ENCODE results near the gene GRK5. TPM values are rescaled to one million over a fixed set of nuclear protein-coding genes. Genes with fewer than 3 reads are reported as not detected.

Gene GRK5
- polyA plus RNA-seq, 1 experiment: 20.8 TPM

DNA sequence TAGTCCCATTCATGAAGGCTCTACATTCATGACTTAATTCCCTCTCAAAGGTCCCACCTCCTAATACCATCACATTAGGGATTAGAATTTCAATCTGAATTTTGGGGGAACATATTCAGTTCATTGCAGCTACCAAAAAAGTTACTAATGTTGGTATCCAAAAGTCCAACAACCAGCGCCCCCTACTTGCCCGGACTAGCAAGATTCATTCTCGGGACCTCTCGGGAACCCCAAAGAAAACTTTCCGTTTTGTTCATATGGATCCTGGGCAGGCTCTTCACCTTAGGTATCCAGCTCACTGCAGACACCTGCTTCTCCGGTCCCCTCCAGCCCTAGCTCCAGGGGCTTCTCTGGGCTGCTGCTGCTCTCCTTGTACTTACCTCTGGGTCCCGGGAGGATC, 8.9 kb upstream of the GRK5 start:
- no peak for DNase-seq (ENCODE audit: low read depth)
- Histone ChIP-seq H3K4me3 (ENCODE audit: low read depth, low read length) (no peak overlapping the region), H3K27me3 (ENCODE audit: control insufficient read depth, insufficient read depth, low read length) (no peaks in the 10 kb centered on the region), H3K36me3 (ENCODE audit: control insufficient read depth, insufficient read depth, low read length) (no peaks in the 10 kb centered on the region)
- CTCF ChIA-PET: interaction anchor here (0.6 to 8.6 kb wide), 36 partner anchors 8 to 1513 kb away, joined by 3 to 143 read pairs (median 4); partner anchors contain the start of genes GRK5 and RGS10
- POLR2A ChIA-PET: interaction anchor here (0.7 kb wide), 1 partner anchor 173 kb away, joined by 3 read pairs; no protein-coding TSS in a partner anchor
- TF ChIP-seq, protein P1, sequence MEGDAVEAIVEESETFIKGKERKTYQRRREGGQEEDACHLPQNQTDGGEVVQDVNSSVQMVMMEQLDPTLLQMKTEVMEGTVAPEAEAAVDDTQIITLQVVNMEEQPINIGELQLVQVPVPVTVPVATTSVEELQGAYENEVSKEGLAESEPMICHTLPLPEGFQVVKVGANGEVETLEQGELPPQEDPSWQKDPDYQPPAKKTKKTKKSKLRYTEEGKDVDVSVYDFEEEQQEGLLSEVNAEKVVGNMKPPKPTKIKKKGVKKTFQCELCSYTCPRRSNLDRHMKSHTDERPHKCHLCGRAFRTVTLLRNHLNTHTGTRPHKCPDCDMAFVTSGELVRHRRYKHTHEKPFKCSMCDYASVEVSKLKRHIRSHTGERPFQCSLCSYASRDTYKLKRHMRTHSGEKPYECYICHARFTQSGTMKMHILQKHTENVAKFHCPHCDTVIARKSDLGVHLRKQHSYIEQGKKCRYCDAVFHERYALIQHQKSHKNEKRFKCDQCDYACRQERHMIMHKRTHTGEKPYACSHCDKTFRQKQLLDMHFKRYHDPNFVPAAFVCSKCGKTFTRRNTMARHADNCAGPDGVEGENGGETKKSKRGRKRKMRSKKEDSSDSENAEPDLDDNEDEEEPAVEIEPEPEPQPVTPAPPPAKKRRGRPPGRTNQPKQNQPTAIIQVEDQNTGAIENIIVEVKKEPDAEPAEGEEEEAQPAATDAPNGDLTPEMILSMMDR (IDR thresholded peaks at IDR 0.05; ENCODE audit: insufficient read depth, low read depth, low read length): peak; percentile 35

DNA sequence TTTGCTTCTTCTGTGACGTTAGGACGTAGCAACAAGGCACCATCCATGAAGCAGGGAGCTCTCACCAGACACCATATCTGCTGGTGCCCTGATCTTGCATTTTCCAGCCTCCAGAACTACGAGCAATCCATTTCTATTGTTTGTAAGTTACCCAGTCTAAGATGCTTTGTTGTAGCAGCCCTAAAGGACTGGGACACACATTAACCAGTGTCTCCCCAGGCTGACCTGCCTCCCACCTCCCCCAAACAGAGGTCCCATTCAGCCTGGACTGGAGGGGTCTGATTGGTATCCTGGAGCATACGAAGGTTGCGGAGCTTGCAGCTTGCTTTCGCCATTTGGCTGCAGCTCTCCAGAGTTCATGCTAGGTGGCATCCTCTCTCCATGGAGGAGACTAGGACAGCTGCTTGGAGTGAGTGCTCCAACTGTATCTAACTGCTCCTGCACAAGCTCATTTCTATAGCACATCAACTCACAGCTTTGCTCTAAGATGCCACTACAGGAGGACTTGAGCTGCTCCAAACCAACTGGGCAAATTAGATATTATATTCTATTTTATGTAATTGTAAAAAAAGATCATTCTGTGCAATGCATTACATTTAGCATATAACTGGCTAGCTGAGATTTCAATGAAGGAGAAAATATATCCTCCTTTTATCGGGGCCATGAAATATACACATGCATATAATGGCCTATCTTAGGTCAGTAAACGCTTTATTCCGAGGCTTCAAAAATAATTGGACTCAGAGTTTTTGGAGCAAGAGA, 8.0 kb upstream of the GRK5 start:
- POLR2A ChIA-PET: interaction anchor here (0.6 kb wide), 1 partner anchor 10 kb away, joined by 8 read pairs; no protein-coding TSS in a partner anchor
- DNase-seq (ENCODE audit: low read depth): no peak
- Histone ChIP-seq H3K27me3 (ENCODE audit: control insufficient read depth, insufficient read depth, low read length) (no peaks in the 10 kb centered on the region), H3K36me3 (ENCODE audit: control insufficient read depth, insufficient read depth, low read length) (no peaks in the 10 kb centered on the region), H3K4me3 (ENCODE audit: low read depth, low read length) (no peak overlapping the region)
- TF ChIP-seq, protein P1 (IDR thresholded peaks at IDR 0.05; ENCODE audit: insufficient read depth, low read depth, low read length): peak; percentile 79
- CTCF ChIA-PET: interaction anchor here (0.6 to 8.6 kb wide), 56 partner anchors 7 to 668 kb away, joined by 3 to 143 read pairs (median 4); partner anchors contain the start of genes GRK5, RGS10 and TIAL1

DNA sequence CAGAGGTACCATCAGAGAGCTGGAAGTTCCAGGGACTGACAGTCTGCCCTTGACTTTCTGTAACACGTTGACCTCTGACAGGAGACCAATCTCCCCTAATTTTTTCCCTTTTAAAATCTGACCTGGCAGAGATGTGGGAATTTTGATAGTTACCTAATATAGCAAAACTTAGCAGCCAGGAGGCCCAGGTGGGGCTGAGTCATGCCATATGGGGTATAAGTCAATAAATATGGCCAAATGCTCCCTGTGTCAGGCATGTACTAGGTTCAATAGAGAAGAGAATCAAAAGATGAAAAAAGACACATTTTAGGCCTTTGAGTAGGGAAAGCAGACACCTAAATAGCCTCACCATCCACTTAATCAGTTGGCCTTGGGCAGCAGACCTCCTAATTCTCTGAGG, 6.1 kb upstream of the GRK5 start:
- Histone ChIP-seq H3K27me3 (ENCODE audit: control insufficient read depth, insufficient read depth, low read length) (no peaks in the 10 kb centered on the region), H3K36me3 (ENCODE audit: control insufficient read depth, insufficient read depth, low read length) (no peaks in the 10 kb centered on the region), H3K4me3 (ENCODE audit: low read depth, low read length) (no peak overlapping the region)
- CTCF ChIA-PET: interaction anchor here (1.7 to 8.6 kb wide), 5 partner anchors 8 to 342 kb away, joined by 5 to 143 read pairs (median 20); no protein-coding TSS in a partner anchor
- DNase-seq (ENCODE audit: low read depth): no peak
- TF ChIP-seq, protein P1 (IDR thresholded peaks at IDR 0.05; ENCODE audit: insufficient read depth, low read depth, low read length): no peak
- POLR2A ChIA-PET: no interaction called here

DNA sequence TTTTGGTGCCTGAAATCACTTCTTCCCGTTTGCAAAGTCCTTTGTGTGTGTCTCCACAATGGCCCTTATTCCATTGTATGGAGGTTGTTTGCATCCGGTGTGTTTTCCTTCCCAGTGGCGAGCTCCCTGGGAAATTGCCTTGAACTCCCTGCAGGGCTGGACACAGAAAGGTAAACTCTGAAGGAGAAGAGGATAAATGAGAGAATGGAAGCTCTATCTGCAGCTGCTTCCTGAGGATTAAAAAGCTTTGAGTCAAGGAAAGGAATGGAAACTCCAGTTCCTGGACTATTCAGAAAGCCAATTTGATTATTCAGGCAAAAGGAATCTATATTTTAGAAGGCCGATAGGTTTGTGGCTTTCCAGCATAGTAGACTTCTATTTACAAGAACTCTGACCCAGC, 4.4 kb upstream of the GRK5 start:
- H3K4me3 ChIP-seq (ENCODE audit: low read depth, low read length): no peak overlapping the region
- no peaks in the 10 kb centered on the region for H3K36me3 ChIP-seq (ENCODE audit: control insufficient read depth, insufficient read depth, low read length)
- ChIA-PET POLR2A (interaction anchor here (0.6 kb wide), 2 partner anchors 18 to 32 kb away, joined by 3 to 5 read pairs; no protein-coding TSS in a partner anchor), CTCF (interaction anchor here (0.6 to 8.6 kb wide), 13 partner anchors 9 to 400 kb away, joined by 3 to 143 read pairs (median 4); partner anchors contain the start of gene RGS10)
- TF ChIP-seq, protein P1 (IDR thresholded peaks at IDR 0.05; ENCODE audit: insufficient read depth, low read depth, low read length): no peak
- no peak for DNase-seq (ENCODE audit: low read depth)
- H3K27me3 ChIP-seq (ENCODE audit: control insufficient read depth, insufficient read depth, low read length): no peaks in the 10 kb centered on the region

DNA sequence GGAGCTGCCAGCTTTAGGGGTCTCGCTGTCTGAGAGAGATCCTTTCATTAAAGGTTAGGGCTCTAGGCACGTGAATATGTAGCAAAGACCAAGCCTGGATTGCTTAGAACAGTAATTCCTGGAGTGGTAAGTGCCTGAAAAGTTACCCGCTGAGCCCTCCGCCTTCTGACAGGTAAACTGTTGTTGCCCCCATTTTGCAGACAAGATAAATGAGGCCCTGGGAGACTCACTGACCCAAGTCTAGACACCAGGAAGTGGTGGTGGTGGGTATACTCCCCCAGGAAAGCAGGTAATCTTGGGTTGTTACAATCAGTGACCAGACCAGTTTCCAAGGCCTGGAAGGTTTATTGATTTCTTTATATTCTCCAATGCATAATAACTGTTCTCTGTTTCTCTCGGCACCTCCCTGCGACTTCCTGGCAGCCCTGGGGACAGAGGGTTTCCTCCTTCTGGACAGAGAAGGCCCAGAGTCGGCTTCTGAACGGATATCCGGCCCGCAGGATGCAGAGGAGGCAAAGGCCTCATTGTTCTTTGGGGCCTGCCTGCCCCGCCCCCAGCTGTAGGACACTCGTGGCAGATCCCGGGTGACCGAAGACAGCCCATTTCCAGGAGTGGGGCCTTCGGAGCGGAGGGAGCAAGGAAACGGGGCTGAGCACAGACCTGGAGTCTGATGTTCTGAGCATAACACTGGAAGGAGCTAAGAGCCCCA, 1.3 kb upstream of the GRK5 start:
- DNase-seq (ENCODE audit: low read depth): no peak
- CTCF ChIA-PET: interaction anchor here (0.6 to 5.9 kb wide), 41 partner anchors 7 to 389 kb away, joined by 3 to 65 read pairs (median 6); partner anchors contain the start of gene RGS10
- POLR2A ChIA-PET: interaction anchor here (0.5 kb wide), 1 partner anchor 94 kb away, joined by 16 read pairs; no protein-coding TSS in a partner anchor

More for the DNA sequence above, 1.3 kb upstream of the GRK5 start:
- Histone ChIP-seq H3K27me3 (ENCODE audit: control insufficient read depth, insufficient read depth, low read length) (no peaks in the 10 kb centered on the region), H3K36me3 (ENCODE audit: control insufficient read depth, insufficient read depth, low read length) (no peaks in the 10 kb centered on the region), H3K4me3 (ENCODE audit: low read depth, low read length) (peak overlapping the region; percentile 58)
- TF ChIP-seq, protein P1 (IDR thresholded peaks at IDR 0.05; ENCODE audit: insufficient read depth, low read depth, low read length): no peak

Data from BJ (cell line).